AG08396 (cell line): ENCODE data around the gene HBEGF.
"Not testable (repeated sequence)": the region's sequence is repeated elsewhere in the genome, so short reads cannot be mapped to it uniquely, and the experiment has no call there.

Experiments used
- DNase-seq: peaks from one replicate; pipeline ENCODE4 v3.0.0; 2012; ENCODE audit warnings: low spot score, mixed read lengths

Gene HBEGF

GRCh38 chr5:140360681-140361479 lies 14.5 kb upstream of the HBEGF start:
- no peak for DNase-seq

- DNase-seq: no peak
Observed at GRCh38 chr5:140360101-140360500, 13.7 kb upstream of the HBEGF start, which contains the start of gene SLC4A9. Gene SLC4A9 (plus strand): TSS chr5:140360194. CDS start chr5:140360237, 43 bp downstream.

- peak; percentile 69 for DNase-seq
Observed at GRCh38 chr5:140358738-140359310, 12.4 kb upstream of the HBEGF start.

- DNase-seq: peak; percentile 91
Observed at GRCh38 chr5:140357726-140358093, 11.3 kb upstream of the HBEGF start.

- DNase-seq: no peak
Observed at GRCh38 chr5:140356853-140357725, 10.7 kb upstream of the HBEGF start.

- no peak for DNase-seq
Observed at GRCh38 chr5:140355546-140355945, 9.1 kb upstream of the HBEGF start.

GRCh38 chr5:140351609-140352334 lies 5.4 kb upstream of the HBEGF start:
- peak; percentile 65 for DNase-seq

- no peak for DNase-seq
Observed at GRCh38 chr5:140349244-140349643, 2.8 kb upstream of the HBEGF start.

GRCh38 chr5:140348104-140348503 lies 1.7 kb upstream of the HBEGF start:
- no peak for DNase-seq

- DNase-seq: no peak
Observed at GRCh38 chr5:140347360-140347759, 957 bp upstream of the HBEGF start.

GRCh38 chr5:140345919-140346347 lies 470 bp downstream of the HBEGF start:
- DNase-seq: peak; percentile 84

- DNase-seq: peak; percentile 49
Observed at GRCh38 chr5:140344683-140345423, 1.6 kb downstream of the HBEGF start.

GRCh38 chr5:140343849-140344248 lies 2.6 kb downstream of the HBEGF start:
- not testable (repeated sequence) for DNase-seq

GRCh38 chr5:140342896-140343295 lies 3.5 kb downstream of the HBEGF start:
- no peak for DNase-seq

- DNase-seq: no peak
Observed at GRCh38 chr5:140342287-140342686, 4.1 kb downstream of the HBEGF start.

- no peak for DNase-seq
Observed at GRCh38 chr5:140341591-140341990, 4.8 kb downstream of the HBEGF start.

GRCh38 chr5:140340605-140341121 lies 5.7 kb downstream of the HBEGF start:
- DNase-seq: no peak

GRCh38 chr5:140339636-140340035 lies 6.8 kb downstream of the HBEGF start:
- no peak for DNase-seq

- DNase-seq: no peak
Observed at GRCh38 chr5:140338908-140339307, 7.5 kb downstream of the HBEGF start.

GRCh38 chr5:140338336-140338735 lies 8.1 kb downstream of the HBEGF start:
- no peak for DNase-seq

- DNase-seq: no peak
Observed at GRCh38 chr5:140337880-140338279, 8.5 kb downstream of the HBEGF start.
